HFF-Myc (cell line): ENCODE results near the gene GLIPR1L2.
"Not testable (repeated sequence)": the region's sequence is repeated elsewhere in the genome, so short reads cannot be mapped to it uniquely, and the experiment has no call there.

Experiments
- DNase-seq: peaks from one replicate; pipeline ENCODE4 v3.0.0-alpha.2; 2011; ENCODE audit warnings: low read depth; ENCODE audit errors: extremely low read depth
- H3K4me3 ChIP-seq: replicated peaks from 2 replicates; pipeline ENCODE4 v1.5.1; 2011; ENCODE audit warnings: low read depth, mild to moderate bottlenecking, control low read depth, low read length
- TF ChIP-seq, protein P1 (sequence below): IDR thresholded peaks from 2 replicates; pipeline ENCODE4 v1.5.1; 2012; ENCODE audit warnings: mild to moderate bottlenecking, low read depth, low read length, control low read depth; ENCODE audit errors: missing control alignments

The GLIPR1L2 gene

DNA sequence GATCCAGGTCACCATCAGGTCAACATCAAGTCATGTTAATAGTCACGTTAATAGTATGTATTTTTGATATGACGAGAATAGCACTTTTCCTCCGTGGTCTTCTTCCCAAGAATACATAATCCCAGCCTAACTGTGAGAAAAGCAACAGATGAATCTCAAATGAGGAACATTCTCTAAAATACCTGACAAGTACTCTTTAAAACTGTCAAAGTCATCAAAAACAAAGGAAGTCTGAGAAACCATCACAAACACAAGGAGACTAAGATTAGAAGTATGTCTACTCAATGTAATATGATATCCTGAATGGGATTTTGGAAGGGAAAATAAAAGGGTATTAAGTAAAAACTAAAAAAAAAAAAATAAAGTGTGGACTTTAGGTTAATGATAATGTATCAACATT, 52.8 kb downstream of the GLIPR1L2 start:
- DNase-seq = no peak
- TF ChIP-seq, protein P1, sequence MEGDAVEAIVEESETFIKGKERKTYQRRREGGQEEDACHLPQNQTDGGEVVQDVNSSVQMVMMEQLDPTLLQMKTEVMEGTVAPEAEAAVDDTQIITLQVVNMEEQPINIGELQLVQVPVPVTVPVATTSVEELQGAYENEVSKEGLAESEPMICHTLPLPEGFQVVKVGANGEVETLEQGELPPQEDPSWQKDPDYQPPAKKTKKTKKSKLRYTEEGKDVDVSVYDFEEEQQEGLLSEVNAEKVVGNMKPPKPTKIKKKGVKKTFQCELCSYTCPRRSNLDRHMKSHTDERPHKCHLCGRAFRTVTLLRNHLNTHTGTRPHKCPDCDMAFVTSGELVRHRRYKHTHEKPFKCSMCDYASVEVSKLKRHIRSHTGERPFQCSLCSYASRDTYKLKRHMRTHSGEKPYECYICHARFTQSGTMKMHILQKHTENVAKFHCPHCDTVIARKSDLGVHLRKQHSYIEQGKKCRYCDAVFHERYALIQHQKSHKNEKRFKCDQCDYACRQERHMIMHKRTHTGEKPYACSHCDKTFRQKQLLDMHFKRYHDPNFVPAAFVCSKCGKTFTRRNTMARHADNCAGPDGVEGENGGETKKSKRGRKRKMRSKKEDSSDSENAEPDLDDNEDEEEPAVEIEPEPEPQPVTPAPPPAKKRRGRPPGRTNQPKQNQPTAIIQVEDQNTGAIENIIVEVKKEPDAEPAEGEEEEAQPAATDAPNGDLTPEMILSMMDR = no peak
- H3K4me3 ChIP-seq = no peak overlapping the region

DNA sequence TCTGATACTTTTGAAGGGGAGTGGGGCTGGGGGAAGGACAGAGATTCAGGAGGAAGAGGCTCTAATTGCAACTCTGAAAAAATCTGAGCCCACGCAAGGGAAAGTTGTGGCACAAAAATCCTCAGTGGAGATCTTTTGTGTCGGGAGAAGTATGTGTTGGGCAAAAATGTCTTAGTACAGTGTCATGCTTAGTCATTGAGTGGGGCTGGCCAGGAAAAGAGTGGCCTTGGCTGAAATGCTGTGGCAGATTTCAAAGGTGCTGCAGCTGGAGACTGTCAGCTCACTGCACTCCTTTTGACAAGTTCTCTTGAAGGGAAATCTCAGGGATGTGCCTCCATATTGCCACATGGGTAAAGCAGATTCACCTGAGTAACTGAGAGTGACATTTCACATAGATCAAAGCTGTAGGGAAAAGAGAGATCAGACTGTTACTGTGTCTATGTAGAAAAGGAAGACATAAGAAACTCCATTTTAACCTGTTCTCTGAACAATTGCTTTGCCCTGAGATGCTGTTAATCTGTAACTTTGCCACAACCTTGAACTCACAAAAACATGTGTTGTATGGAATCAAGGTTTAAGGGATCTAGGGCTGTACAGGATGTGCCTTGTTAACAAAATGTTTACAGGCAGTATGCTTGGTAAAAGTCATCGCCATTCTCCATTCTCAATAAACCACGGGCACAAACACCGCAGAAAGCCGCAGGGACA, 53.7 kb downstream of the GLIPR1L2 start:
- no peak for DNase-seq
- no peak overlapping the region for H3K4me3 ChIP-seq
- TF ChIP-seq, protein P1 = no peak

DNA sequence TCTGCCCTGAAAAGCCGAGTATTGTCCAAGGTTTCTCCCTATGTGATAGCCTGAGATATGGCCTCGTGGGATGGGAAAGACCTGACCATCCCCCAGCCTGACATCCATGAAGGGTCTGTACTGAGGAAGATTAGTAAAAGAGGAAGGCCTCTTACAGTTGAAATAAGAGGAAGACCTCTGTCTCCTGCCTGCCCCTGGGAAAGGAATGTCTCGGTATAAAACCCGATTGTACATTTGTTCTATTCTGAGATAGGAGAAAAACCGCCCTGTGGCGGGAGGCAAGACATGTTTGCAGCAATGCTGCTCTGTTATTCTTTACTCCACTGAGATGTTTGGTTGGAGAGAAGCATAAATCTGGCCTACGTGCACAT, 54.2 kb downstream of the GLIPR1L2 start:
- not testable (repeated sequence) for DNase-seq, H3K4me3 ChIP-seq

DNA sequence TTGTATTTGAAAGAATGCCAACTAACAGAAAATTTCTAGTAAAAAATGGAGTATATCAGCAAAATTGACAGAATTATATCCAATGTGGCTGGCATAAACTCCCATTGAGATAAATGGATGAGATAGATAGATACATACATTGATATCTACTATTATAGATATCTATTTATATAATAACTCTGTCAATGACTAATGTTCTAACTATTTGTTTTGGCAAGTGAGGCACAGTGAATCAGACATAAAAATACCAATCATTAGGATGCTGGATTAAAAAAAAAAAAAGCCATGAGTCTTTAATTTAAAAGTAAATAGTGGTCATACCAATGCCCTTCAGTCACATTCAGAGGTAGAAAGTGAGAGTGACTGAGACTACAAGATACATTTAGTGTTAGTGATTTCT, 56.0 kb downstream of the GLIPR1L2 start:
- no peak for DNase-seq
- H3K4me3 ChIP-seq = no peak overlapping the region
- TF ChIP-seq, protein P1 = no peak

DNA sequence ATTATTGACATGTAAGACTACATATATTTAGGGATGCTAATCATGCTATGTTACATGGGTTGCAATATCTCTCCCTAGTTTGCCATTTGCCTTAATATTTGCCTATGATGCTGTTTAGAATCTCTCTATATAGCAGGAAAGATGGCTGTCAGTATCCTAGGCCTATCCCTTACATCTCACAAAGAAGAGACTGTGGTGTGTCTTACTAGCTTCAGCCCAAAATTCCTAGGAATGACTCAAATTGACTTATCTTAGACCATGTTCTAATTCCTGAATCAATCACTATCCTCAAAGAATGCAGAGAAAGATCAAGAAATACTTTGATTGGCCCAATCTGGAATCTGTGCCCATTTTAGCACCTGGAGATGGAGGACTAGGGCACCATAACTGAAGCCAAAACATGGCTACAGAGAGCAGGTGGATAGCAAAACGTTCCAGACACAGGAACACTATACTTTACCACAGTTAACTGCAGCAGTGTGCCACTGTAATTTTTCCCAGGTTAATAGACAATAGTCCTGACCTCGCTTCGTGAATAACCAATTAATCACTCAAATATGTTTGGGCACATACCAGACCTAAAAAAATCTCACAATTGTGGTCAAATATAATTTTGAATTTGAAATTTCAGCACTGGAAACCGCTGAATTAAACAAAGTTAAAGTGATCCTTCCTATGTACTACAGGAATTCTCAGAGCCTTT, 57.0 kb downstream of the GLIPR1L2 start:
- TF ChIP-seq, protein P1 = no peak
- no peak overlapping the region for H3K4me3 ChIP-seq
- DNase-seq = no peak

DNA sequence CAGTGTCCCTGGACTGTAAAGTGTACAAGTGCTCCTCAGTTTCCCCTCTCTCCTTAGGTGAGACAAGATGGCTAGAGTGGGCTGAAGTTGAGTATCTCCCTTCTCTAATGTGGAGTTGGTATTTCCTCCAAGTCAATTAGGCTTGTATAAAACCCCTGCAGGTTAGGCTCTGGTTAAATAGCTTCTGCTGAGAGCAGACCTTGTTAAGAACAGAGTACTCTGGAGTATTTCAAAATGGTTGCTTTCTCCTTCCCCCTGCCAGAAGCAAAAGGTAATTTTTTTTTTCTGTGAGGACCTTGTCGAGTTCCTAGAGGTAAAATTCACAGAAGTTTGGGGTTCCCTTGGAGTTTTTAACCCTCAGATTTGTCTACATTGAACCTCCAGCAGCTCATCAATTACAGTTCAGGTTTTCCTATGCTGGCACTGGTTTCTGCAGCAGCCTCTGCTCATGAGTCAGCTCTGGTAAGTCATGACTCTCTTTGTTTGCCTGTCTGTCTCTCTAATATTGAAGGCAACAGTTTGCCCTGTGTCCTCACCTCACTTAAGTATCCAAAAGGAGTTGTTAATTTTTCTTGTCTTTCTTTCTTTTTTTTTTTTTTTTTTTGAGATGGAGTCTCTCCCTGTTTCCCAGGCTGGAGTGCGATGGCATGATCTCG, 61.9 kb downstream of the GLIPR1L2 start:
- H3K4me3 ChIP-seq = no peak overlapping the region
- DNase-seq = no peak
- TF ChIP-seq, protein P1 = no peak

DNA sequence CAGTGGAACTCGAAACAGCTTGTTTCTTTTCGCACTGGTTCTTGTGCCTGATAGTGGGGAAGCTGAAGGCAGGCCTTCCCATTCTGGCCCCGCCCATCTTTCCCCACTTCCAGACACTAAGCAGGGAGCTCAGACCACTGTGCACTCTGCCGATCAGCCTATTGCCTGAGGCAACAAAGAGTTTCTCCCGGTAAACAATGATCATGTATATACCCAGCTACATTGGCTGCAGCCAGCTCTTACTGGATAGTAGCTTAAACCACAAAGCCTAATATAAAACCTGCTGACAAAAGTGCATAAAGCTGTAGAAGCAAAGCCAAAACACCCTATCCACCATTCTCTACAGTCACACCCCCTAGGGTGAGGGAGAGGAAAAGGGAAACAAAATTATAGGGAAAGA, 65.0 kb downstream of the GLIPR1L2 start:
- H3K4me3 ChIP-seq = no peak overlapping the region
- TF ChIP-seq, protein P1 = no peak
- DNase-seq = no peak
